GM18498 (cell line): Measurements from ENCODE around the gene KIAA0319L.

ENCODE experiments used
- ATAC-seq: cut with Tn5 transposase; IDR thresholded peaks from one replicate; pipeline ENCODE4 v1.9.1; 2021; ENCODE audit warnings: mild to moderate bottlenecking, moderate library complexity; ENCODE audit not compliant: unreplicated experiment

KIAA0319L gene

GRCh38 chr1:35451125-35451528, 106.1 kb downstream of the KIAA0319L start:
- ATAC-seq, result peak; percentile 61

- no peak for ATAC-seq
These were observed 107.7 kb downstream of the KIAA0319L start for GRCh38 chr1:35449334-35450008.

DNA sequence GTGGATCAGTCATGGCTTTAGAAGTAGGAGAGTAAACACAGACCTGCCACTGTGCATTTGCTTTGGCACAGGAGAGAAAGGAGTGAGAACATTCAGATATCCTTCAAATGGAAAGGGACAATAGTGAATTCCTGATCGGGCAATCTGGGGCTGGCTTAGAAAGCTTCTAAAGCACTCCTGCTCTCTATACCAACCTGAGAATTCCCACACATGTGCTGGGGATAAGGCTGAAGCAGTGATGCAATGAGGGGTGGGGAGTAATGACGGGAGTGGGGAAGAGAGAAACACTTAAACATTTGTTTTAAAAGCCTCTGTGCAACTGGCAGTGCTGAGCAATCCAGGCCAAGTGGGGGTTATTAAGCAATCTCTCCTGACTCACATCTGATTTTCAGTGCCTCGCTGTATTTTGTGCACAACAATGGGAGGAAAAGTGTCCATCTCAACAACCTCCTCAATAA, 108.8 kb downstream of the KIAA0319L start:
- ATAC-seq, result no peak

DNA sequence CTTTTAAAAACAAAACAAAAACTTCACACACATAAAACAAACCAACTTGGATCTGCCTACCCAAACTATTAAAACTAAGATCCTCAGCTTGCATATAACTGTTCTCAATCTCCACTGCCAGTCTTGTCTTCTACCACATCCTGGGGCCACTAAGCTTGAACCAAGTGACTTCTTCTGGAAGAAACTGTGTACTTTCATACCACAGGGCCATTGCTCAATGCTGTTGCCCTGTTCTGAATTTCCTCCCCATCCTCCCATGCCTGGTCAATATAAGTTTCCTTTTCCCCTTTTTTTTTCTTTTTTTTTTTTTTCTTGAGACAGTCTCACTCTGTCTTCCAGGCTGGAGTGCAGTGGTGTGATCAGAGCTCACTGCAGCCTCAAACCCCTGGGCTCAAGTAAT, 109.9 kb downstream of the KIAA0319L start:
- ATAC-seq, result no peak

- ATAC-seq, result no peak
These were observed 112.8 kb downstream of the KIAA0319L start for GRCh38 chr1:35444519-35444774.

DNA sequence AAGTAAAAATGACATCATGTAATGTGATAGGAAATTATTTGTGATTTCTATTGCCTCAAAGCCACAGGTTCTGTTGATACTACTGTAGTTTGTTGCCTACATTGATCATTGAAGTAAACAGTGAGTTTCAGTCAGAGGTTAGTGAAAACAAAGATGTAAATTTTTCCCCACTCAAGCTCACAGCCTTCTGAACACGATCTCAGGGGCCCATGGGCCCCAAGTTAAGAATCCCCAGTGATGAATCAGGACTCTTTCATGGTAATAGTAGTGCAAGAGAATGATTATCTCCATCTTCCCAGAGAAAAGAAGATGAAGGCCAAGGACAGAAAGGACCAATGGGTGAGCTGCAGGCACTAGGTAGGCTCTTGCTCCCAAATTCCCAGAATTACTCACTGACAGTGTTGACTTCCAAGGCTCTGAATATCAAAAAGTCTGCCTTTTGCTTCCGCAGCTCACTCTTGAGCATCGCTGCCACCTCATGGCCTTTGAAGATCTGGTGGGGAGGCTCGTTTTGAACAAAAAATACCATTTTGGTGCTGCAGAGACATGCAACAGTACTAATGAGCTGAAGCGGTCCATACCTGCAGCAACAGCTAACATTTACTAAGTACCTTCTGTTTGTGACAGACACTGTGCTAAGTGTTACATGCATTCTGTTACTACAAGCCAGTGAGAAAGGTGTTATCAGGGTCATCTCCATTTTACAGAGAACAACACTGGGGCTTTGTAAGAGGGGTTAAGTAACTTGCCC, 113.3 kb downstream of the KIAA0319L start:
- ATAC-seq, result no peak

DNA sequence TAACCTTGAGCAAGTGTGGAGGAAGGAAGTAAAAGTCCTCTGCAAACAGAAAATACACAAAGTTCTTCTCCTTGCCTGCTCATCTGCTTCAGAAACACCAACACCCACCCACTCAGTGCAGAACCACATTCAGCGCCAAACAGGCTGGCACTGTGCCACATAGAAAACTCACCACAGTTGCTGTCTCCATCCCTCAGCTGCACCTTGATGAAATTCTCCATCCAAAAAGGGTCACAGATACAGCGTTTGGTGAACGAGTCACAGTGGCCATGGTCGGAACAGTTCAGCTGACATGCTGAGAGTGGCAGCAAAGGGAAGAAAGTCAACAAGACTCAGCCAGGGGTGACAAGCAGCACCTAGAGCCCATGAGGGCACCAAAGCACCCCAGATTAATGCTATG, 114.5 kb downstream of the KIAA0319L start:
- no peak for ATAC-seq

GRCh38 chr1:35441926-35442579, 115.2 kb downstream of the KIAA0319L start:
- ATAC-seq, result no peak

DNA sequence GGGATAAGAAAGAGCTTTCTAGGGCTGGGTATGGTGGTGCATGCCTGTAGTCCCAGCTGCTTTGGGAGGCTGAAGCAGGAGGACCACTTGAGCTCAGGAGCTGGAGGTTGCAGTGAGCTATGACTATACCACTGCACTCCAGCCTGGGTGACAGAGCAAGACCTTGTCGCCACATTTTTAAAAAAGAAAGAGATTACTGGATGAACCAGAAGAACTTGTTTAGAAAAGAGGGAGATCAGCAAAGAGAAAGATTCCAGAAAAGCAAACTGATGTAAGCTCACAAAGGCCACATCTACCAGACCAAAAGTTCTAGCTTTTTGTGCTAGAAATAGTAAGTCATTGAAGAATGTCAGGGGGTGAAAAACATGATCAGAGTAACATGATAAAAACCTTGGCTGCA, 117.6 kb downstream of the KIAA0319L start:
- no peak for ATAC-seq

- no peak for ATAC-seq
These were observed 120.0 kb downstream of the KIAA0319L start for GRCh38 chr1:35437200-35437599.

DNA sequence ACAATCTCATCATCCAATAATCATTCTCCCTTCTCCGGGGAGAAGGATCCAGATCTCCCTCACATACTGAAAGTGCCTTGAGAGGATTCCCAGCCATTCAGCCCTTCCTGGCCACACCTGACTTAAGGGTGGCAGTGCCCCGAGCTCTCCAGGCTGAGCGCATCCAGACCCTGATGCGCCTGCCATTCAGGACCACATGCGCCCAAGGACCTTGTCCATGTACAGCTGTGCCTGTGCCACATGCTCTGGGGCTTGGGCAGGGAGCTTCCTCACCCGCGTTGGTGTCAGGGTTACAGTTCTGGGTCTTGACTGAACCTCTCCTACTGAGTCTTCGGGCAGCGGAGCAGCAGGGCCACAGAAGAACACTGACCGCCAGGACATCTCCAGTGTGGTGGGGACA, 121.1 kb downstream of the KIAA0319L start:
- no peak for ATAC-seq

- ATAC-seq, result no peak
These were observed 122.5 kb downstream of the KIAA0319L start for GRCh38 chr1:35434703-35435102.

DNA sequence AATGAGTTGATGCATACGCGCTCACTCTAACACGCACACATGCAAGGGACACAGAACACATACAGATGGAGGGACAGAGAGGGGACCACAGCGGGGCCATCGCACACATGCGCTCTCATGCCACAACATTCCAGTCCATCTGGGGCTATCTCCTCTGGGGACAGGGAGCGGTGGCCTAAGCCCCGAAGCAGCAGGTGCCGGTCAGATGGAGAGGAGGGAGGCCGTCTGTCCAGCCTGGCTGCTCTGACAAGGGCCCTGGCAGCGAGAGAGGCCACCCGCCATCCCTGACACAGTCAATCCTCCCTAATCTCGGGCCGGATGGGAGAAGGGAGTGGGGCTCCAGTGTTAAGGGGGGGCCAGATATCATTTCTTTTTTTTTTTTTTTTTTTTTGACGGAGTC, 123.5 kb downstream of the KIAA0319L start:
- ATAC-seq, result no peak

- ATAC-seq, result no peak
These were observed 125.0 kb downstream of the KIAA0319L start for GRCh38 chr1:35432231-35432630.

DNA sequence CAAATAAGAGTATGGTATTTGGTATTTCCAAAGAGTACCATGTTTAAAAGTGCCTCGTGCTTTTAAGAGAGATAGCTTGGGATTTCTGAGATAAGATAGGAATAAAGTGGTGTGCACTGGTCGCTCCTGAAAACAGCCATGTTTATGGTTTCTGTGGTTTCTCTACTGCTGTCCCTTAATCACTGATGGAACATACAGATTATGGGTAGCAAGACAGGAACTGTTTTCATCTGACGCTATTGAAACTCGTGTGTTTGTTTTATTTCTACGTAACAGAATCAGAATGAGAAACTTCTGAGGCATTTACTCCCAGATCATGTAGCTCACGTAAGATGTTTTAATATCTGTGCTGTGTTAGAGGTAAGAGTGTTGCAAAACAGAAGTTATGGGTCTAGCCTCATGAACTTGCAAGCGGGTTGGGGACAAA, 126.0 kb downstream of the KIAA0319L start:
- ATAC-seq, result no peak

DNA sequence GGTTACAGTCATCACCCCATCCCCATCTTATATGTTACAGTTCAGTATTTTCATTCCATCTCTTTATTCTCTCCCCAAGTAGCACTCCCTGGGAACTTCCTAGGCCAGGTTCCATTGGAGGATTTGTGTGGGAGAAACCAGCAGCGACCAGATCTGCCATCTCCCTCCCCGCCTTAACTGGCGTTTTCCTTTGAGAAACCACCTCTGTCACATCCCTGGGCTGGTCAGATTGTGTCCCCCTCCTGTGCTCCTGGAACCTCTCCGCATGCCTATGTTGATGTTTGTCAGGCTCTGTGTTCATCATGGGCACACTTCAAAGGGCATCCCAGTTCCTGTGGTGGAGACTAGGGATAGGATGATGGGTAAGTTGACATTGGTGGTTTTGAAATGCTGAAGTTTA, 126.4 kb downstream of the KIAA0319L start:
- ATAC-seq, result no peak

GRCh38 chr1:35428360-35428759, 128.8 kb downstream of the KIAA0319L start:
- ATAC-seq, result no peak

- no peak for ATAC-seq
These were observed 131.1 kb downstream of the KIAA0319L start for GRCh38 chr1:35426097-35426586.

DNA sequence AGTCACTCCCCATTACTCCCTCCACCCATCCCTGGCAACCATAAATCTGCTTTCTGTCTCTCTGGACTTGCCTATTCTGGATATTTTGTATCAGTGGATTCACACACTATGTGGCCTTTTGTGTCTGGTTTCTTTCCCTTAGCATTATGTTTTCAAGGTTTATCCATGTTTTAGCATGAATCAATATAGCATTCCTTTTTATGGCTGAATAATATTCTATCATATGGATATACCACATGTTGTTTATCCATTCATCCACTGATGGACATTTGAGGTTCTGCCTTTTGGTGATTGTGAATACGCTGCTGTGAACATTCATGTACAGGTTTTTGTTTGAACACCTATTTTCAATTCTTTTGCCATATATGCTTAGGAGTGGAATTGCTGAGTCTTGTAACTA, 148.3 kb downstream of the KIAA0319L start:
- no peak for ATAC-seq

- no peak for ATAC-seq
These were observed 149.5 kb downstream of the KIAA0319L start for GRCh38 chr1:35407743-35408142.

DNA sequence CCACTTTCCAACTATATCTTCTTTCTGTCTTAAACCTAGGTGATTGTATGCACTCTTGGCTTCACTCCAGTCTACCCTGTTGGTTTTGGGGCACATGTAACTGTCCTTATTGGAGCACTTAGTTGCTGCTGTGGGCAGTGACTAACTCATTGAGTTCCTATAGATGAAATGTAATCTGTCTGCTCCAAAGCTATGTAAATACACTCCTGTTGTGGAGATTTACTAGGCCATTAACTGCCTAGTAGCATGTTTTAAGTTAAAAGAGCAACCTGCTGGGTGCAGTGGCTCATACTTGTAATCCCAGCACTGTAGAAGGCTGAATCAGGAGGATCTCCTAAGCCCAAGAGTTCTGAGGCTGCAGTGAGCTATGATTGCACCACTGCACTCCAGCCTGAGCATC, 151.1 kb downstream of the KIAA0319L start:
- ATAC-seq, result no peak

GRCh38 chr1:35401049-35401448, 156.2 kb downstream of the KIAA0319L start:
- ATAC-seq, result no peak
